HG02885 (cell line): ENCODE data around the gene PARP15.
"Not testable (repeated sequence)": the region's sequence is repeated elsewhere in the genome, so short reads cannot be mapped to it uniquely, and the experiment has no call there.

Experiments
- ATAC-seq: cut with Tn5 transposase; IDR thresholded peaks from one replicate; pipeline ENCODE4 v1.9.1; 2021; ENCODE audit warnings: mild to moderate bottlenecking; ENCODE audit not compliant: unreplicated experiment, poor library complexity

Gene PARP15

GRCh38 chr3:122612696-122613095 is 35.2 kb downstream of the PARP15 start:
- no peak for ATAC-seq

DNA sequence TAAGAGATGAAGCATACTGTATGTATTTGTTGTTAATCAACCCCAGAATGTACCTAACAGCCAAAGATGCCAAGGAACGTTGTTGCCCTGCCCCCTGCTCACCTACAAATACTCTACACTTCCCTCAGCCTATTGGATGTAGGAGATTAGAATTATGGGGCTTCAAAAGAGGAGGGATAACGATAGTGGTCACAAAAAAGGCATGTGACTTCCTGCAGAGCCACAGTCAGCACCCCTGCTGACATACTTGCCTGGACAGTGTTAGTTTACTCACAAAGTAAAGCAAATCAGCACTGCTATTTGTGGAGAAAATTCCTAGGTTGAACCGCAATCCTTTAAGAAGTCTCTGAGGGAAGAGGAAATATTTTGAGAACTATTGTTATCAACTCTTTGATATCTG is 37.9 kb downstream of the PARP15 start:
- ATAC-seq, result no peak

- no peak for ATAC-seq
Observed at GRCh38 chr3:122618614-122619013, 41.2 kb downstream of the PARP15 start.

- no peak for ATAC-seq
Observed at GRCh38 chr3:122619040-122619439, 41.6 kb downstream of the PARP15 start.

DNA sequence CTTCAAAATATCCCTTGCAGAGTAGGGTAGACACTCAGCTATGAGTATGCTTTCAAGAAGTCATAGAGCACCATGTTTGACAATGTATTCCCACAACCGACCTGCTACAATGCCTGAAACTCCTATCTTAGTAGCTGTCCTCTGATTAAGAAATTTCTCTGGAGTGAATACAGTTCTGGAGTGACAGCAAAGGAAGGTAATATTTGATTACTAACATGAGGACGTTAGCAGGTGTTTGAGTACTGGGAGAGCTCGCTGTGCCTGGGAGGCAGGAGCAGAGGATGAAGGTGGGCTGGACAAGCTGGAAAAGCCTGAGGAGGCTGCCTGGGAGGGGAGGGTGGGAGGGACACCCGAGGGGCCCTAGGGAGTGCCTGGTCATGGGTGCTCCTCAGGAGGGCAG is 42.9 kb downstream of the PARP15 start:
- no peak for ATAC-seq

GRCh38 chr3:122621112-122621511 is 43.7 kb downstream of the PARP15 start:
- peak; percentile 59 for ATAC-seq

GRCh38 chr3:122623031-122623829 is 45.8 kb downstream of the PARP15 start:
- ATAC-seq, result no peak

GRCh38 chr3:122626515-122627180 is 49.2 kb downstream of the PARP15 start:
- no peak for ATAC-seq

DNA sequence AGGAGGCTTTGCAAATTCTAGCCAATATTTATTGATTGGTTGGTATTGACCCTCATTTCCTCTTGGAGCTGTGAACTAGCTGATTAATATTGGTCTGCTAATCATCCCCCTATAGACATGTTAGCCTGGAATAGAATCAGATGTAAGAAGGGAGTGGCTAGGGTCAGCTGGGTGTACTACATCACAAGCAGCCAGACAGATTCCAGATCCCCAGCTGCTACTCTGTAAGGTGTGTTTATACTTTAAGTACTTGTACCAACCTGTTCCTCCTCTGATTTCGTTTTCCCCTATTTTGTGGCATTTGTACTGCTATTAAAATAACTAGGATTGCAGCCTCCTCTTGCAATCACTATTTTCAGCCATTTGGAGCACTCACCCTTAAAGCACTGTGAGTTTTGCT is 49.9 kb downstream of the PARP15 start:
- no peak for ATAC-seq

DNA sequence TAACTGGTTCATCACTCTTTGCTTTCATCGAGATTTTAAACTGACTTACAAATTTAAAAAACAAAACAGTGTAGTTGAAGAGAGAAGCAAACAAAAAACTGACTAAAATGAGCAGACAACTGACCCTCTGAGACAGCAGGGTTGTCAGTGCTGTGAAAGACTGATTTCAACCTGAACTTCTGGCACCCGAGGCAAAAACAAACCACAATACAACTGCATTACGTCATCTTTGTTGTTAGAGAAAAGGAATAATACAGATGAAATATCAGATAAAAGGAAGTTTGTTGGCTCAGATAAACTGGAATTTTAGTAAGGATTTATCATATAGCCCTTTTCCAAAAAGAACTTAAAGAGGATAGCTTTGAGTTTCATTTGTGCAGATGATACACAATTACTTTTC is 51.1 kb downstream of the PARP15 start:
- ATAC-seq, result no peak

GRCh38 chr3:122629763-122630162 is 52.3 kb downstream of the PARP15 start:
- ATAC-seq, result no peak

GRCh38 chr3:122635789-122636188 is 58.3 kb downstream of the PARP15 start:
- ATAC-seq, result no peak

- no peak for ATAC-seq
Observed at GRCh38 chr3:122636697-122637096, 59.2 kb downstream of the PARP15 start.

- ATAC-seq, result no peak
Observed at GRCh38 chr3:122640437-122640999, 63.1 kb downstream of the PARP15 start.

DNA sequence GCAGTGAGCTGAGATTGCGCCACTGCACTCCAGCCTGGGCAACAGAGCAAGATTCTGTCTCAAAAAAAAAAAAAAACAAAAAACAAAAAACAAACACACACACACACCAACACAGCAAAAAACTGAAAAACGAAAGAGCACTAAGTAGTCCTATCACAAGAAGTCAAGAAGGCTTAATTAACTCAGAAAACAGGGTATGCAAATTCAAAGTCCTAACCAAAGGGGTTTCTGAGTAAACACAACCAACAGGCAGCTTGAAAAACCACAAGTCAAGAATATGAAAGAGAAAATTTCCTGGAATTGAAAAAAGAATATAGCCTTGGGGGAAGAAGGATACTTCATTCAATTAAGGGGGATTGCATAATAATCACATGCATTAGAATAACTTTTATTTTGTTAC is 65.5 kb downstream of the PARP15 start:
- peak; percentile 83 for ATAC-seq

GRCh38 chr3:122646146-122646988 is 68.9 kb downstream of the PARP15 start:
- no peak for ATAC-seq

GRCh38 chr3:122651233-122651907 is 73.9 kb downstream of the PARP15 start:
- not testable (repeated sequence) for ATAC-seq

DNA sequence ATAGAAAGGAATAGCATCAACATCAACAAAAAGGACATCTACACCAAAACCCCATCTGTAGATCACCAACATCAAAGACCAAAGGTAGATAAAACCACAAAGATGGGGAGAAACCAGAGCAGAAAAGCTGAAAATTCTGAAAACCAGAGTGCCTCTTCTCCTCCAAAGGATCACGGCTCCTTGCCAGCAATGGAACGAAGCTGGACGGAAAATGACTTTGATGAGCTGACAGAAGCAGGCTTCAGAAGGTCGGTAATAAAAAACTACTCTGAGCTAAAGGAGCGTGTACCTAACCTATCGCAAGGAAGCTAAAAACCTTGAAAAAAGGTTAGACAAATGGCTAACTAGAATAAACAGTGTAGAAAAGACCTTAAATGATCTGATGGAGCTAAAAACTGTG is 74.5 kb downstream of the PARP15 start:
- ATAC-seq, result not testable (repeated sequence)

DNA sequence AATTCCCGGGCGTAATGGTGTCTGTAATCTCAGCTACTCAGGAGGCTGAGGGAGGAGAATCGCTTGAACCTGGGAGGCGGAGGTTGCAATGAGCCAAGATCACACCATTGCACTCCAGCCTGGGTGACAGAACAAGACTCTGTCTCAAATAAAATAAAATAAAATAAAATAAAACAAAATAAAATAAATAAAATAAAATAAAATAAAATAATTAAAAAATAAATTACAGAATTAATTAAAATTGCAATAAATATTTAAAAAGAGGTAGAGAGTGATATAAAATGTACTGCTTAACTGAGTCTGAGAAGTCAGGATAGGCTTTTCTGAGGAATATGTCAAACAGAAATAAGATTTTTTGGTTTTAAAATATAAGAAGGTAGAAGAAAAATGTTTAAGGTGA is 80.9 kb downstream of the PARP15 start:
- not testable (repeated sequence) for ATAC-seq
